ENCODE measurements around the gene POP4.

GRCh38 chr19:29569038-29569911 lies 36.8 kb upstream of the POP4 start:
- TF ChIP-seq POLR2AphosphoS5 (IDR thresholded peaks at IDR 0.05; ENCODE audit: low read depth, low read length), result no peak
- no peak for TF ChIP-seq CTCF (IDR thresholded peaks at IDR 0.05)
- TF ChIP-seq REST (IDR thresholded peaks at IDR 0.05; ENCODE audit: insufficient read depth in 1 of 2, low read depth in 2 of 2, low read length in 1 of 2), result no peak

Data from Panc1 (cell line).